GM18526 (cell line): Measurements from ENCODE around the gene DPH5.
A peak's percentile ranks its signal among the peaks of the same experiment; 100 is the strongest.

Experiments
- POLR2A ChIP-seq: IDR thresholded peaks from 3 replicates; pipeline ENCODE4 v1.6.1; 2011; ENCODE audit not compliant: insufficient read length; ENCODE audit errors: extremely low read depth

DPH5 gene

GRCh38 chr1:101025657-101026429 lies at the start of gene DPH5:
TSS of gene DPH5 (minus strand) at chr1:101025784. CDS start at chr1:101025443, 341 bp downstream.
- peak; percentile 95 for TF ChIP-seq POLR2A

- no peak for TF ChIP-seq POLR2A
Observed at GRCh38 chr1:101073836-101074235, 48.3 kb upstream of the DPH5 start.

GRCh38 chr1:101071470-101071891 lies 45.9 kb upstream of the DPH5 start:
- no peak for TF ChIP-seq POLR2A

GRCh38 chr1:101069158-101069557 lies 43.6 kb upstream of the DPH5 start:
- TF ChIP-seq POLR2A: no peak

DNA sequence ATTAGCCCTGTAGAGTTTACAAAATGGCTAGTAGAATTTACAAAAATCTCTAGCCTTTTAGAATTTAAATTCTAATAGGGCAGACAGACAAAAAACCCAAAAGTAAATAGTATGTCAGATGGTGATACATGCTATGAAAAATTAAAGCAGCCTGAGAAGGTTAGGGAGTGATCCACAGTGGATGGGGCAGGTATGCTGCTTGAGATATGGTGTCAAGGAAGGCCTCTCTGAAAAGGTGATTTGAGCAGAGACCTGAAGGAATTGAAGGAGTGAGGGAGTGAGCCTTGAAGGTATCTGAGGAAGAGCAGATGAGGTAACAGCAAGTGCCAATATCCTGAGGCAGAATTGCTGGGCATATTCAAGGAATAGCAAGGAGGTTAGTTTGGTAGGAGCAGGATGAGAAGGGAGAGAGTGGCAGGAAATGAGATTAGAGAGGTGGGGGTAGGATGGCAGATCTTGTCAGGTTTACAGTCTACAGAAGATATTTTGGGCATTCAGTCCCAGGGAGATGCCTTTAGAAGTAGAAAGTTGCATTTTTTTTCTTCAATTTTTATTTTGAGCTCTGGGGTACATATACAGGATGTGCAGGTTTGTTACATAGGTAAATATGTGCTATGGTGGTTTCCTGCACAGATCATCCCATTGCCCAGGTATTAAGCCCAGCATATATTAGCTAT lies 40.8 kb upstream of the DPH5 start:
- TF ChIP-seq POLR2A: no peak

- TF ChIP-seq POLR2A: no peak
Observed at GRCh38 chr1:101065575-101065974, 40.0 kb upstream of the DPH5 start.

DNA sequence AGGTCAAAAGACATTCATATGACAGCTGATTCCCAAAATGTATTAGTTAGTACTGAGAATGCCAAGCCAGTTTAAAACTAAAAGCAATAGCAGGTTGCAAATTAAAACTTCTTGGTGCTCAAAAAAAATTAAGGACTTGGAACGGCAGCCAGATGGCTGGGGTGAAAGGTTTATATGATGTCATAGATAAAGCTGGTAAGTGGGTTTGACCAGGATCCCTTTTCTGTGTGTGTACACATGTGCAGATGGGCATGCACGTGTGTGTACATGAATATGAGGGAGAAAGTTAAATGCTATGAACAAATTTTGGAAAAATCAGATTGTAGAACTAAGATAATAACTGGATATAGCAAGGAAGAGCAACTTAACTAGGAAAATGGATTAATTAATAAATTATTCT lies 39.1 kb upstream of the DPH5 start:
- TF ChIP-seq POLR2A: no peak

GRCh38 chr1:101060992-101061391 lies 35.4 kb upstream of the DPH5 start:
- TF ChIP-seq POLR2A: no peak

DNA sequence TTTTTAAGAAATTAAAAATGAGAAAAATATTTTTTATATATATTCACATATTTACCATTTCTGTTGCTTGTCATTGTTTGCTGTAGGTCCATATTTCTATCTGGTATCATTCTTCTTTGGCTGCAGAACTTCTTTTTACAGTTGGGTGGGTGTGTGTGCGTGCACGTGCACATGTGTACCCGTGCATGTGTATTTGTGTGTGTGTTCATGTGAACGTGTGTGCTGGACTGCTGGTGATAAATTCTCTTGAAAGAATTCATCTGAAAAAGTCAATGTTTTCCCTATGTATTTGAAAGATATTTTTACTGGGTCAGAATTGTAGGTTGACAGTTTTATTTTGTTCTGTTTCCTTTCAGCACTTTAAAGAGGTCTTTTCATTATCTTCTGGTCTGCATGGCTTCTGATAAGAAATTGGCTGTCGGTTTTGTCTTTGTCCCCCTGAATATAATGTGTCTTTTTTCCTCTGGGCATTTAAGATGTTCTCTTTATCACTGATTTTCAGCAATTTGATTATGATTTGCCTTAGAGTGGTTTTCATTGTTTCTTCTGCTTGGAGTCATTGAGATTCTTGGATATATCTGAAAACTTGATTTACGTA lies 34.5 kb upstream of the DPH5 start:
- no peak for TF ChIP-seq POLR2A

DNA sequence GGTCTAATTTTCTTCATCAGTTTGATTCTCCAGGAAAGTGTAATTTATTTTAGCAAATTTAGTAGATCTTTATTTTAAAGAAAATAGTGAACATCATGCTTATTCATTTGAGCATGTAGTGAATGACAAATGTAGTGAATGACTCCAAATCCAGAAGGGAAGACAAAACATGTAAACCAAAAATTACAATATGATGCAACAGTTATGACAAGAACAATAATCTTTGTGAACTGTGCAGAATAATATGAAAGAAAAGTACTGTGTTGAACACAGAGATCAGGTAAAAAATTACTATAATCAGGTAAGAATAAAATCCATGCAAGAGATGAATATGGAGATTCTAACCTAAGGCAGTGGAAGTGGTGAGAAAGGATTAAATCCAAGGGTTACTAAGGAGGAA lies 30.0 kb upstream of the DPH5 start:
- no peak for TF ChIP-seq POLR2A

DNA sequence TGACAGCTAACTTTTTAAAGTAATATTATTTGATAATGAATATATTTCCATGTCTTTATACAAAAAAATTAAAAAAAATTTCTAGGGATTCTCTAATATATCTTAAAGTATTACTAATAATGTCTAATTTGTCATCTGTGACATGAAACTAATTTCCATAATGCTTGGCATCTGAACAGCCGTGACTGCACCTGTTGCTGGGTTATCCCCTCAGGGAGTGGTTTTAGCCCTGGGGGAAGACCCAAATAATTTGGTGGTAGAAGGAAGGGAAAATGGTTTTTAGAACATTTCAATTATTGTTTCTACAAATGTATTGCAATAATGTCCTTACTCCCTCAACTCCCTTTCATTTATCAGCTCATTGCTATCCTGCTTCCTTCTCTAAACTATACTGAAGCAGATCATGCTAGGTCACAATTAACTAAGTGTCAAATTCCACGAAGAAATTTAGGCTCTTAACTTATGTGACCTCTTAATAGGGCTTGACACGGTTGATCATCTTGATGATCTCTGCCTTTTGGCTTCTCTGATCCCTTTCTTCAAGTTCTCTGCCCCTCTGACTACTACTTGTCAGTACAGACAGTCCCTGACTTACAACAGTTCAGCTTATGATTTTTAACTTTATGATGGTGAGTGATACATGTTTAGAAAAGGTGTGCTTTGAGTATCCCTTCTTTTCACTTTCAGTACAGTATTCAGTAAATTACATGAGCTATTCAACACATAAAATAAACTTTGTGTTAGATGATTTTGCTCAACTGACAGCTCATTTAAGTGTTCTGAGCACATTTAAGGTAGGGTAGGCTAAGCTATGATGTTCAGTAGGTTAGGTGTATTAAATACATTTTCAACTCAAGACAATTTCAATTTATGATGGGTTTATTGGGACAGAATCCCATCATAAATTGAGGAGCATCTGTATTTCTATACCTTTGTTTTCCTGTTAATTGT lies 26.4 kb upstream of the DPH5 start:
- TF ChIP-seq POLR2A: no peak

GRCh38 chr1:101050869-101051268 lies 25.3 kb upstream of the DPH5 start:
- TF ChIP-seq POLR2A: no peak

- TF ChIP-seq POLR2A: no peak
Observed at GRCh38 chr1:101044749-101045148, 19.2 kb upstream of the DPH5 start.

- no peak for TF ChIP-seq POLR2A
Observed at GRCh38 chr1:101044259-101044658, 18.7 kb upstream of the DPH5 start.

- TF ChIP-seq POLR2A: no peak
Observed at GRCh38 chr1:101043776-101044175, 18.2 kb upstream of the DPH5 start.
